ENCODE data around the gene KRT37.

Gene KRT37

DNA sequence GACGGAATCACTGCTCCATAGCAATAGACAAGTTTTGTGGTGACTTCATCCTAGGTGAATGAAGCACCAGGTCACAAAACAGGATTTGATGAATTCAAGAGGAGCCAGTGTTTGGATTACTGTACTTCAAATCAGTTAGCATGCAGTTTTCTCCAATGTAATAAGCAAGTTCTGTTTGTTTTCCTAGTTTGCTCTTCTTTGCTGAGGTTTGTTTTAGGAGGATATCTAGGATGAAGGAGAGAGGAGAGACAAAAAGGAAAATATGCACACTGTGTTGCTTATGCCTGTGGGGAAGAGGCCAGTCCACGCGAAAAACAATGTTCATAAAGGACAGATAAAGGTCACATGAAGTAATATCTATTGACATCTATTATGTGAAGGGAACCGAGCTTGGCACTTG, 9.0 kb downstream of the KRT37 start:
- no peaks in the 10 kb centered on the region for H3K9me3 ChIP-seq (replicated peaks in 1 of 2; ENCODE audit: control insufficient read depth in 2 of 2, insufficient read depth in 1 of 2, low read depth in 1 of 2, low read length in 2 of 2)
- H3K18ac ChIP-seq (ENCODE audit: low read length) = no peak overlapping the region
- no peak overlapping the region for H2BK5ac ChIP-seq (ENCODE audit: low read length)
- no peak overlapping the region for H3K4ac ChIP-seq (ENCODE audit: low read length)
- no peak overlapping the region for H3K4me2 ChIP-seq (ENCODE audit: insufficient read depth, low read length, poor library complexity, severe bottlenecking)
- H2BK12ac ChIP-seq (ENCODE audit: low read length) = no peak overlapping the region
- H2AFZ ChIP-seq (ENCODE audit: low read length) = no peak overlapping the region
- H3K36me3 ChIP-seq (replicated peaks in 1 of 2; ENCODE audit: control insufficient read depth in 2 of 2, insufficient read depth in 2 of 2, low read length in 2 of 2) = no peaks in the 10 kb centered on the region
- no peak overlapping the region for H2BK120ac ChIP-seq (ENCODE audit: low read depth, low read length)
- no peak overlapping the region for H4K91ac ChIP-seq (ENCODE audit: low read depth, low read length, poor library complexity)
- H3K79me1 ChIP-seq (ENCODE audit: low read depth, low read length) = no peaks in the 10 kb centered on the region
- H3K14ac ChIP-seq (ENCODE audit: low read length) = no peak overlapping the region
- H3K27me3 ChIP-seq (ENCODE audit: control insufficient read depth in 3 of 3, insufficient read depth in 3 of 3, low read depth in 1 of 3, low read length in 3 of 3) = no peaks in the 10 kb centered on the region
- no CpG with 5 or more reads among the region's 4 CpGs for WGBS, 2 donors (ENCODE audit: extremely low coverage in 2 of 2, insufficient read length in 2 of 2, insufficient replicate concordance in 1 of 2)
- peaks cover 0 to 3% of the 10 kb centered on the region in 2 donors for H3K4me1 ChIP-seq (ENCODE audit: control insufficient read depth in 2 of 2, insufficient read depth in 1 of 2, low read depth in 1 of 2, low read length in 2 of 2)
- no peak for DNase-seq (ENCODE audit: low spot score)
- no peak overlapping the region for H3K4me3 ChIP-seq (ENCODE audit: low read length in 2 of 2)
- no peak overlapping the region for H2BK15ac ChIP-seq (ENCODE audit: low read length)
- no peak overlapping the region for H3K27ac ChIP-seq (replicated peaks; ENCODE audit: low read length)
- no peak overlapping the region for H4K8ac ChIP-seq (ENCODE audit: low read depth, low read length)
- no peak overlapping the region for H3K23ac ChIP-seq (ENCODE audit: low read depth, low read length, poor library complexity)
- H3K9ac ChIP-seq (ENCODE audit: low read depth, low read length, poor library complexity) = no peak overlapping the region
- no peak overlapping the region for H2AK5ac ChIP-seq (ENCODE audit: low read depth, low read length)

DNA sequence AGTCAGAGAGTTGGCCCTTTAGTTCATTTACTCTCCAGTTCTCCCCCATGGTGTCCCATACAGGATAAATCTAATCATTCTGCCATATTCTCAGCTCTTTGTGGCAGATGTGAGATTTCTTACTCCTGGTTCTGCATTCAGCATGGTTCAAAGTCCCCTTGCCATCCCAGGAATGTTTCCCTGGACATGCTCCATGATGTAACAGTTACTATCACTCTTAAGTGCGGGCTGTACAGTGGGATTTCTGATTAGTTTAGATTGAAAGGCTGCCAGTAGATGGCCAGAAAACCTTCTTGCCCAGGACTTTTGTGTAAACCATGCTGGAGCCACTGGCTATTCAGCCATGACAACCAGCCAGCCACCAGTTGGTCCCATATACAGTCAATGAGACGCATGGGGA, 10.4 kb downstream of the KRT37 start:
- no peak for DNase-seq (ENCODE audit: low spot score)
- WGBS, 2 donors (ENCODE audit: extremely low coverage in 2 of 2, insufficient read length in 2 of 2, insufficient replicate concordance in 1 of 2) = no CpG with 5 or more reads among the region's 2 CpGs
- no peak overlapping the region for H3K23ac ChIP-seq (ENCODE audit: low read depth, low read length, poor library complexity)
- no peaks in the 10 kb centered on the region for H3K79me1 ChIP-seq (ENCODE audit: low read depth, low read length)
- H2BK120ac ChIP-seq (ENCODE audit: low read depth, low read length) = no peak overlapping the region
- H3K14ac ChIP-seq (ENCODE audit: low read length) = no peak overlapping the region
- H3K4ac ChIP-seq (ENCODE audit: low read length) = no peak overlapping the region
- H3K27me3 ChIP-seq (ENCODE audit: control insufficient read depth in 3 of 3, insufficient read depth in 3 of 3, low read depth in 1 of 3, low read length in 3 of 3) = no peaks in the 10 kb centered on the region
- H4K91ac ChIP-seq (ENCODE audit: low read depth, low read length, poor library complexity) = no peak overlapping the region
- no peak overlapping the region for H2AFZ ChIP-seq (ENCODE audit: low read length)
- no peak overlapping the region for H2BK5ac ChIP-seq (ENCODE audit: low read length)
- H4K8ac ChIP-seq (ENCODE audit: low read depth, low read length) = no peak overlapping the region
- no peak overlapping the region for H3K18ac ChIP-seq (ENCODE audit: low read length)
- no peak overlapping the region for H3K27ac ChIP-seq (replicated peaks; ENCODE audit: low read length)
- H3K36me3 ChIP-seq (replicated peaks in 1 of 2; ENCODE audit: control insufficient read depth in 2 of 2, insufficient read depth in 2 of 2, low read length in 2 of 2) = no peaks in the 10 kb centered on the region
- no peak overlapping the region for H2AK5ac ChIP-seq (ENCODE audit: low read depth, low read length)
- peaks cover 0 to 3% of the 10 kb centered on the region in 2 donors for H3K4me1 ChIP-seq (ENCODE audit: control insufficient read depth in 2 of 2, insufficient read depth in 1 of 2, low read depth in 1 of 2, low read length in 2 of 2)
- no peaks in the 10 kb centered on the region for H3K9me3 ChIP-seq (replicated peaks in 1 of 2; ENCODE audit: control insufficient read depth in 2 of 2, insufficient read depth in 1 of 2, low read depth in 1 of 2, low read length in 2 of 2)
- H2BK15ac ChIP-seq (ENCODE audit: low read length) = no peak overlapping the region
- H3K4me3 ChIP-seq (ENCODE audit: low read length in 2 of 2) = no peak overlapping the region
- H3K4me2 ChIP-seq (ENCODE audit: insufficient read depth, low read length, poor library complexity, severe bottlenecking) = no peak overlapping the region
- no peak overlapping the region for H2BK12ac ChIP-seq (ENCODE audit: low read length)
- no peak overlapping the region for H3K9ac ChIP-seq (ENCODE audit: low read depth, low read length, poor library complexity)

DNA sequence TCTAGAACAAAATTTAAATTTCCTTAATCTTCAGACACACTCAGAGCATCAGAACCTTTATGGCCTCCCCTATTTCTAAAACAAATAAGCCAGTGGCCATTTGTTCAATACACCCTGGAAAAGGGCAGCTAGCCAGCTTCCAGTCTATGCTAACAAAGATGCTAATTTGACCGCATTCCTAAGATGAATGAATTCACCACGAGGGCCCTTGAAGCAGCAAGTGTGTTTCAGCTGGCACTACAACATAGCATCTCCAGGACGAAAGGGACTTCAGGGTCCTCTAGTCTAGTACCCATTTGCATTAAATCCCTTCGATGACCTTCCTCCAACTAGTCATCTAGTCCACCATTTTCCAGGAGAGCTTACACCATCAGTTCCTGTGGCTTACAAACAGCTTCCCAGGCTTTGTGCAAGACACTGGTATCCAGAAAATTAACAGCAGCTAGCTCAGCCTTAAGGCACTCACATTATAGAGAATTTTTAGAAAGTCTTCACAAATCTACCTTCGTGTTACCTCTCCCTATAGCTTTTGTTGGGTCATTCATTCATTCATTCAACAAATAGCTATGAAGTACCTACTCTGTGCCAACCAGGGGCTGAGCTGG, 10.9 kb downstream of the KRT37 start:
- H3K9me3 ChIP-seq (replicated peaks in 1 of 2; ENCODE audit: control insufficient read depth in 2 of 2, insufficient read depth in 1 of 2, low read depth in 1 of 2, low read length in 2 of 2) = no peaks in the 10 kb centered on the region
- H2BK120ac ChIP-seq (ENCODE audit: low read depth, low read length) = no peak overlapping the region
- no peaks in the 10 kb centered on the region for H3K79me1 ChIP-seq (ENCODE audit: low read depth, low read length)
- H3K36me3 ChIP-seq (replicated peaks in 1 of 2; ENCODE audit: control insufficient read depth in 2 of 2, insufficient read depth in 2 of 2, low read length in 2 of 2) = no peaks in the 10 kb centered on the region
- H2AFZ ChIP-seq (ENCODE audit: low read length) = no peak overlapping the region
- DNase-seq (ENCODE audit: low spot score) = no peak
- no peak overlapping the region for H3K4me2 ChIP-seq (ENCODE audit: insufficient read depth, low read length, poor library complexity, severe bottlenecking)
- H3K27ac ChIP-seq (replicated peaks; ENCODE audit: low read length) = no peak overlapping the region
- peaks cover 0 to 3% of the 10 kb centered on the region in 2 donors for H3K4me1 ChIP-seq (ENCODE audit: control insufficient read depth in 2 of 2, insufficient read depth in 1 of 2, low read depth in 1 of 2, low read length in 2 of 2)
- no peak overlapping the region for H3K18ac ChIP-seq (ENCODE audit: low read length)
- H3K4ac ChIP-seq (ENCODE audit: low read length) = no peak overlapping the region
- WGBS, 2 donors (ENCODE audit: extremely low coverage in 2 of 2, insufficient read length in 2 of 2, insufficient replicate concordance in 1 of 2) = no CpG with 5 or more reads among the region's 5 CpGs
- no peak overlapping the region for H2BK15ac ChIP-seq (ENCODE audit: low read length)
- no peak overlapping the region for H2BK5ac ChIP-seq (ENCODE audit: low read length)
- H3K9ac ChIP-seq (ENCODE audit: low read depth, low read length, poor library complexity) = no peak overlapping the region
- H2BK12ac ChIP-seq (ENCODE audit: low read length) = no peak overlapping the region
- no peak overlapping the region for H4K91ac ChIP-seq (ENCODE audit: low read depth, low read length, poor library complexity)
- H2AK5ac ChIP-seq (ENCODE audit: low read depth, low read length) = no peak overlapping the region
- H3K4me3 ChIP-seq (ENCODE audit: low read length in 2 of 2) = no peak overlapping the region
- H3K27me3 ChIP-seq (ENCODE audit: control insufficient read depth in 3 of 3, insufficient read depth in 3 of 3, low read depth in 1 of 3, low read length in 3 of 3) = no peaks in the 10 kb centered on the region
- H3K23ac ChIP-seq (ENCODE audit: low read depth, low read length, poor library complexity) = no peak overlapping the region
- H4K8ac ChIP-seq (ENCODE audit: low read depth, low read length) = no peak overlapping the region
- no peak overlapping the region for H3K14ac ChIP-seq (ENCODE audit: low read length)

DNA sequence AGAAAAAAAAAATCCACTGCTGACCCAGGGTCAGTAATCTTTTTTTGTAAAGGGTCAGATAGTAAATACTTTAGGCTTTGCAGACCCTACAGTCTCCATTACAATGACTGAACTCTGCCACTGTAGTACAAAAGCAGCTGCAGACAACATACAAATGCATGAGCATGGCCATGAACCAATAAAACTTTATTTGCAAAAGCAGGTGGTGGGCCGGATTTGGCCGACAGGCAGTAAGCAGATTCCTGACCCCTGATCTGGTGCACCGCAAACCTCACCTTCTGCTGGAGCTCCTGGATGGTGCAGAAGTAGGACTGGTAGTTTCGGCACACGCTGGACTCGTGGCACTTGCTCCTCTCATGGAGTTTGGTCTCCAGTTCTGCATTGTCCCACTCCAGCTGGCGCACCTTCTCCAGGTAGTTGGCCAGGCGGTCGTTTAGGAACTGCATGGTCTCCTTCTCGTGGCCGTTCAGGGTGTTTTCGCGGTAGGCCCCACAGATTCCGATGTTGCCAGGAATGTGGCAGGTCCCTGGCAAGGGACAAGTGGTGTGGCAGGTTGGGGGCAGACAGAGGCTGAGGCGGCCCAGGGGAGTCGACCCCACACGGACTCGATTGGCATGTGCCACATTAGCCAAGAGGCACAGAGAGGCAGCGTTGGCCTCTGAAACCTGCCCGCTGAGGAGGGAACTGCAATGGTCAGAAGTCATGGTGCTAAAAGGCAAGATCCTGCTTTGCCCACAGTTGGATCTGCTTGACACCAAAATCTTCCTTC, 13.1 kb downstream of the KRT37 start:
- H3K27ac ChIP-seq (replicated peaks; ENCODE audit: low read length) = no peak overlapping the region
- no peak overlapping the region for H2BK5ac ChIP-seq (ENCODE audit: low read length)
- peak overlapping the region; percentile 5 for H3K9ac ChIP-seq (ENCODE audit: low read depth, low read length, poor library complexity)
- H3K9me3 ChIP-seq (replicated peaks in 1 of 2; ENCODE audit: control insufficient read depth in 2 of 2, insufficient read depth in 1 of 2, low read depth in 1 of 2, low read length in 2 of 2) = no peaks in the 10 kb centered on the region
- H2AFZ ChIP-seq (ENCODE audit: low read length) = no peak overlapping the region
- no peak overlapping the region for H2BK120ac ChIP-seq (ENCODE audit: low read depth, low read length)
- H3K23ac ChIP-seq (ENCODE audit: low read depth, low read length, poor library complexity) = no peak overlapping the region
- H3K36me3 ChIP-seq (replicated peaks in 1 of 2; ENCODE audit: control insufficient read depth in 2 of 2, insufficient read depth in 2 of 2, low read length in 2 of 2) = no peaks in the 10 kb centered on the region
- H3K4me3 ChIP-seq (ENCODE audit: low read length in 2 of 2) = peak overlapping the region in 1 of 2 donors; percentile 12
- DNase-seq (ENCODE audit: low spot score) = no peak
- H2AK5ac ChIP-seq (ENCODE audit: low read depth, low read length) = no peak overlapping the region
- no peak overlapping the region for H4K91ac ChIP-seq (ENCODE audit: low read depth, low read length, poor library complexity)
- no peaks in the 10 kb centered on the region for H3K27me3 ChIP-seq (ENCODE audit: control insufficient read depth in 3 of 3, insufficient read depth in 3 of 3, low read depth in 1 of 3, low read length in 3 of 3)
- no peak overlapping the region for H4K8ac ChIP-seq (ENCODE audit: low read depth, low read length)
- H2BK12ac ChIP-seq (ENCODE audit: low read length) = no peak overlapping the region
- no peaks in the 10 kb centered on the region for H3K79me1 ChIP-seq (ENCODE audit: low read depth, low read length)
- H3K18ac ChIP-seq (ENCODE audit: low read length) = no peak overlapping the region
- no CpG with 5 or more reads among the region's 20 CpGs for WGBS, 2 donors (ENCODE audit: extremely low coverage in 2 of 2, insufficient read length in 2 of 2, insufficient replicate concordance in 1 of 2)
- H3K4me2 ChIP-seq (ENCODE audit: insufficient read depth, low read length, poor library complexity, severe bottlenecking) = no peak overlapping the region
- H3K4ac ChIP-seq (ENCODE audit: low read length) = no peak overlapping the region
- no peak overlapping the region for H3K14ac ChIP-seq (ENCODE audit: low read length)
- no peak overlapping the region for H2BK15ac ChIP-seq (ENCODE audit: low read length)
- H3K4me1 ChIP-seq (ENCODE audit: control insufficient read depth in 2 of 2, insufficient read depth in 1 of 2, low read depth in 1 of 2, low read length in 2 of 2) = peaks cover 0 to 6% of the 10 kb centered on the region in 2 donors
